HK-2 (cell line): ENCODE results near the gene KRTAP29-1.

ENCODE experiments used
- DNase-seq: peaks from one replicate; pipeline ENCODE4 v3.0.0-alpha.2; 2018; ENCODE audit not compliant: unreplicated experiment

The KRTAP29-1 gene

DNA sequence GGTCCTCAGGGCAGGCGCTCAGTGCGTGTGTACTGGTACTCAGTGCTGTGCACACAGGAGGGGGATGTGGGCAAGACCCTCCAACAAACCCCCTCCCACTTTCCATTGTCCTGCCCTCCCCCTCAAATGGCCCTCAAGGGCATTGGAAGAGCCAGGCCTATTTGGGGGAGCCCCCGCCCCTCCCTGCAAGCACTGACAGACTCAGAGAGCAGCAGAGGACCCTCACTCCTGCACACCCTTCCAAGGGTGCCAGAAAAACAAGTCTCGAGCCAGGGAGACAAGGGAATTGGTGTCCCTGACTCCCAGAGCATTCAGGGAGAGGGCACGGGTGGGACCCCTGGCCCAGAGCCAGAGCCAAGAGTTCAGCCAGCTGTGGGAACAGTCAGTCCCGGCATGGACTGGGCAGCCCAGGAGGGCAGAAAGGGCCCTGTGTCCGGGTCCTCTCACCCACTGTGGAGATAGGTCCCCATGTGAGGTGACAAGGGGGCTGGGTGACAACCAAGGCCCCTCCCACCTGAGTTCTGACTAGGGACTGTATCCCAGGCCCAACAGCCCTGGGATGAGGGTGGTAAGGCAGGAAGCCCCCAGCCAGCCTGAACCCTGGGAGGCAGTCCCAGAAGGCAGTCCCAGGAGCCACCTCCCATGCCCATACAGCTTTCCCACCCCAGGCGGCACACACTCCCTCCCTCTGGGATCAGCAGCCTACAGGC is 24.9 kb upstream of the KRTAP29-1 start:
- no peak for DNase-seq

- DNase-seq, result no peak
Measured at GRCh38 chr17:41326173-41327145, 23.8 kb upstream of the KRTAP29-1 start.

- no peak for DNase-seq
Measured at GRCh38 chr17:41325611-41326010, 23.0 kb upstream of the KRTAP29-1 start.

- DNase-seq, result no peak
Measured at GRCh38 chr17:41325126-41325525, 22.5 kb upstream of the KRTAP29-1 start.

GRCh38 chr17:41324180-41325075 is 21.8 kb upstream of the KRTAP29-1 start:
- DNase-seq, result peak; percentile 31

GRCh38 chr17:41322903-41323895 is 20.5 kb upstream of the KRTAP29-1 start:
- DNase-seq, result no peak

GRCh38 chr17:41322094-41322902 is 19.6 kb upstream of the KRTAP29-1 start:
- peak; percentile 24 for DNase-seq

- DNase-seq, result no peak
Measured at GRCh38 chr17:41318231-41318630, 15.6 kb upstream of the KRTAP29-1 start.

- no peak for DNase-seq
Measured at GRCh38 chr17:41315814-41316445, 13.3 kb upstream of the KRTAP29-1 start.

DNA sequence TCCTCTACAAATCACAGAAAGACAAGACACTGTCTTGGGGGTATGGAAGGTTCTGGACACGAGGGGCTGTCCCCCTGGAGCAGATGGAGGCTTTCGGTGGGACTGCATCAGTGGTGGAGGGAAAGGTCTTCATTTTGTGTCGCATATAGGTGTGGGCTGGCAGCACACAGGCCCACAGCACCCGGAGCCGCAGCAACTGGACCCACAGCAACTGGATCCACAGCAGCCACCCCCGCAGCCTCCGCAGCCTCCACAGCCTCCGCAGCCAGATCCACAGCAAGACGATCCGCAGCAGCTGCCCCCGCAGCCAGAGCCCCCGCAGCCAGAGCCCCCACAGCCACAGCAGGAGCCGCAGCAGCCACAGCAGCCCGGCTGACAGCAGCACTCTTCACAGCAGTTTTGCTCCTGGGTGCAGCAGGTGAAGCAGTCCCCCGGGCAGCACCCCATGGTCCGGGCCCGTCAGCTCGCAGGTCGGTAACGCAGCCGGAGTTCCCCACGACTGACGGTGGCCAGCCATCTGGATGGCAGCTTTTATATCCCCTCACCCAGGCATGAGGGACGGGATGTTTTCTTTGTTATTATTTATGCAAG is 12.6 kb upstream of the KRTAP29-1 start, which contains the start of gene KRTAP17-1:
TSS of gene KRTAP17-1 (minus strand) at position 507 of the 591 bp plus-strand sequence. CDS start at position 447, 60 bp downstream.
- no peak for DNase-seq

GRCh38 chr17:41311111-41311510 is 8.5 kb upstream of the KRTAP29-1 start:
- DNase-seq, result no peak

DNA sequence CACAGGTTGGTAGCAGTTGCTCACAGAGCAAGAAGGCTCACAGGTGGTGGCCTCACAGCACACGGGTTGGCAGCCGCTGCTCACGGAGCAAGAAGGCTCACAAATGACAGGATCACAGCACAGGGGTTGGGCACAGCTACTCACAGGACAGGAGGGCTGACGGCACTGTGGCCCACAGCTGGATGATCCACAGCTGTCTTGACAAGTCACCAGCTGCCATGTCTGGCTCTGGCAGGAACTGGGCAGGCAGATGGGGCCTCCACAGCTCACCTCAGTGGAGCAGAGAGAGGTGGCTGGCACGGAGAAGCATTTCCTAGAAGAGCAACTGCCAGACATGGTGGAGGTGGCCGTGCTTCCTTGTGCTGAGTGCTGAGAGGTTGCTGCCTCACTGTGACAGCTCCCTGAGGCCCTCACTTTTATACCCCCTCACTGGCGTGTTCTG is 6.3 kb upstream of the KRTAP29-1 start, which contains the start of gene KRTAP16-1:
TSS of gene KRTAP16-1 (minus strand) at position 392 of the 442 bp plus-strand sequence. CDS start at position 336, 56 bp downstream.
- no peak for DNase-seq

DNA sequence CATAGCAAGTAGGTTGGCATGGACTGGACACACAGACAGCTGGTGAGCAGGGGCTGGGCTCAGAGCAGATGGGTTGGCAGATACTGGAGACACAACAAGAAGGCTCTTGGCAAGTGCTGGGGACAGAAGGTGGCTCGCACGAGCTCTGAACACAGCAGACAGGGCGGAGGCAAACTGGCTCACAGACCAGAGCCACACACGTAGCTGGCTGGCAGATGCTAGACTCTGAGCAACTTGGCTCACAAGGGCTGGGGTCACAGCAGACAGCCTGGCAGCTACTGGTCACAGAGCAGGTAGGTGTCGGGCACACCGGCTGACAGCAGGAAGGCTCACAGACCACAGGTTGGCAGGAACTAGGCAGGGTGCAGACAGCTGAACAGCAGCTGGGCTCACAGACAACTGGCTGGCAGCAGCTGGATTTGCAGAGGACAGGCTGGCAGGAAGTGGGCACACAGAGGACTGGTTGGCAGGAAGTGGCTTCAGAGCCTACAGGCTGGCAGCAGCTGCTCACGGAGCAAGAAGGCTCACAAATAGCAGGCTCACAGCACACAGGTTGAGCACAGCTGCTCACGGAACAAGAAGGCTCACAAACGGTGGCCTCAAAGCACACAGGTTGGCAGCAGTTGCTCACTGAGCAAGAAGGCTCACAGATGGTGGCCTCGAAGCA is 5.7 kb upstream of the KRTAP29-1 start:
- no peak for DNase-seq

- peak; percentile 41 for DNase-seq
Measured at GRCh38 chr17:41307647-41308046, 5.0 kb upstream of the KRTAP29-1 start.

DNA sequence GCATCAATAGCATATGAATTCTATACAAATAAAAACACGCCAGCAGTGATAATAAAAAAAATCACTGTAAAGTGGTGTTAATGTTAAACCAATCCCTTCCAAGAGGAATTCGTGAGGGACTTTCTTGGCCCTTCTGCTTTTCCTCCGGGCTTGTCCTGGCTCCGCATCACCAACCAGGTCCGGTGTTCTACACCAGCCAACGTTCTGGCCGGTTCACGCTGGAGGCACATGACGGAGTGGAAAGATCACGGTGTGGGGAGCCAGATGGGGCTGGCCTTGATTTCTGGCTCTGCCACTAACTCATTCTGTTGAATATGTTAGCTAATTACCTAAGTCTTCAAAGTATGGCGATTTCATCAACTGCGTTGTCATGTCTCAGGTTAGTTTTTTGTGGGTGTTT is 1.4 kb upstream of the KRTAP29-1 start:
- no peak for DNase-seq

DNA sequence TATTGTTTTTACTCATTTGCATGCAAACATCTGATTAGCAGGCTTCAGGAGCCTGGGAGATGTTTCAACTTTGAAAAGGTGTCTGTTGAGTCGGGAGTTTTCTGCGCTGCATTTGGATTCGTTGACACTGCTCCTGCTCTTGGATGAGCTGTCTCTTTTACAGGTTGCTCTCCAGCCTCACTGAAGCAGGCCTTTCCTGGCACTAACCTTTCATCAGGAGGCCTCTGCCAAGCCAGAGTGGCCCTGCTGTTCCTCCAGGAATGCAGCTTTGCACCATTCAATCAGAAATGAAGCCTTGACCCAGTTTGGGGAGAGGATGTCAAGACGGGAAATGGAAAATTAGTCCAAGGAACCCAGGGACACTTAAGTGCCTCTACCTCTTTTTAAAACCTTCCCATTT is 330 bp upstream of the KRTAP29-1 start:
- DNase-seq, result no peak

DNA sequence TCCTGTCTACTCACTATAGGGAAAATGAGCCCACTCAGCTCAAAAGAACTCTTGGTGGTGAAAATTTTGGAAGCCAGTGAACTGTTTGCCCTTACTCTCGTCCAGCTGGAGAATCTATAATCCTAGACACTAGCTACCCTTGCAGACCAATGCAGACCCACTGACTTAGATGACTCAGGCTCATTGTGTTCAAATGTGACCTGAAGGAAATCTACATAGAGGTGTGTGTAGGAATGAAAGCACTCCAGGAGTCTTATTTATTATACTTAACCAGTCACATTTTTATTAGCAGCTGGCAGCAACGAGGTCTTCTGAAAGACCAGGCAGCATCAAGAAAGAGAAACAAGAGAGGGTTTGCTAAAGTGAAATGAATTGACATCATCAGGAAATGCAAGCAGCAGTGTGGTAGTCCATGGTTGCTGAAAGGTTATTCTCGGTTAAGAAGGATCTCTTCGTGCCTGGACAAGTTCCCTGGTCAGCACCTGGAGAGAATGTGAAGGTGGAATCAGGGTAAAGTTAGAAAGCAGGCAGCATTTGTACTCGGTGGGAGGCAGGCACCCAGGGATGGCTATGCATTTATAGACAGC is 1.4 kb downstream of the KRTAP29-1 start:
- DNase-seq, result no peak
